Activated T-helper 17 cell treated with anti-CD3 and anti-CD28 coated beads, Interleukin-2, amount 50 U/mL, for 72 hours (primary cell): ENCODE results near the gene TRAPPC12. TPM values are rescaled to one million over a fixed set of nuclear protein-coding genes. Genes with fewer than 3 reads are reported as not detected.
A peak's percentile ranks its signal among the peaks of the same experiment; 100 is the strongest.

Source experiments
- ATAC-seq: fragments of 150-1000 bp; cut with Tn5 transposase; replicated peaks from 2 replicates; pipeline ENCODE4 v1.10.0; 2021; ENCODE audit warnings: mild to moderate bottlenecking, moderate library complexity
- H3K27ac Mint-ChIP-seq: one replicate; pipeline ENCODE4 v1.8.0; 2022; ENCODE audit warnings: mixed read lengths
- H3K27me3 Mint-ChIP-seq: one replicate; pipeline ENCODE4 v1.8.0; 2022; ENCODE audit warnings: mixed read lengths
- H3K36me3 Mint-ChIP-seq: one replicate; pipeline ENCODE4 v1.8.0; 2022; ENCODE audit warnings: low read depth, mild to moderate bottlenecking, mixed read lengths
- H3K4me1 Mint-ChIP-seq: one replicate; pipeline ENCODE4 v1.8.0; 2022; ENCODE audit warnings: mixed read lengths
- H3K4me3 Mint-ChIP-seq: one replicate; pipeline ENCODE4 v1.8.0; 2022; ENCODE audit warnings: mild to moderate bottlenecking, mixed read lengths
- H3K9me3 Mint-ChIP-seq: one replicate; pipeline ENCODE4 v1.8.0; 2022; ENCODE audit warnings: mixed read lengths
- total RNA-seq, 2 donors: library from RNA; stranded (reverse); gene quantifications; one replicate each; pipeline ENCODE4 v1.2.3, GENCODE V29; 2022

TRAPPC12 gene
- total RNA-seq, 2 donors from 2014 or later, result 67.2 to 70.6 TPM

DNA sequence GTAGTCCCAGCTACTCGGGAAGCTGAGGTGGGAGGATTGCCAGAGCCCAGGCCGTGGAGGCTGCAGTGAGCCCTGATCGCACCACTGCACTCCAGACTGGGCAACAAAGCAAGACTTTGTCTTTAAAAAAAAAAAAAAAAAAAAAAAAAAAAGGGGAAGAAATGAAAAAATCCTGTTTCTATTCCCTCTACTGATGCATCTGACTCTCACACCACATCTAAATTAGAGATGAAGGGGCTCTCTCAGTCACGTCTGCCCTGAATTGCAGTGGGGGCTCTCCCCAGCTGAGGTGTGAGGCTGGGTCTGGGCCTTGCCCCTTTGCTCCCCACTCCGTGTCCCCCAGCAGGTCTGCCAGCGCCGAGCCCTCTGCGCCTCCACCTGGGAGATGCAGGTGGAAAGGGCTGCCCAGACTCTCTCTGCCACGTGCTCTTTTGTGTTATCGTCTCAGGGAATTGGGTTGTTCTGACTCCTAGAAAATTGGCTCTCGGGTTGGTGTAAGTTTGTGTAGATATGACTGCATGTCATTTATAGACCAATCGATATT, 30.2 kb downstream of the TRAPPC12 start:
- H3K4me3 Mint-ChIP-seq, result no peak overlapping the region
- H3K4me1 Mint-ChIP-seq, result no peaks in the 10 kb centered on the region
- H3K36me3 Mint-ChIP-seq, result peaks cover 41% of the 10 kb centered on the region
- ATAC-seq, result no peak
- no peaks in the 10 kb centered on the region for H3K27me3 Mint-ChIP-seq
- H3K9me3 Mint-ChIP-seq, result no peaks in the 10 kb centered on the region
- H3K27ac Mint-ChIP-seq, result no peak overlapping the region

DNA sequence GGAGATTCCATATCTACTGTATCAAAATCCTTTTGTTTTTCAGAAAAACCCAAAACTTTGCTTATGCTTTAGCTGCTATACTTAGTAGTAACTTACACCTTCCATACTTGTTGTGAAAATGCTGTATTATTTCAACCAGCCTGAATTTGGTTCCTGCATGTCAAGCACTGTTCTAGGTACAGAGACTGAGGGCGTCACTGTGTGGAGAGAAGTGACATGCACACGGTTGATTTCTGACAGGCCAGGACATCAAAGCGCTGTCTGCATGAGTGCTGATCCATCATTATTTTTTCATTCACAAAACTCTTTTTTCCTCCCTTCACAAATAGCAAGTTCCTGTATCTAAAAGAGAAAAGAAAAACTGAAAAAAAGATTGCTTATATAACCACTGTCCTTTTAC, 31.6 kb downstream of the TRAPPC12 start:
- Mint-ChIP-seq H3K4me1 (no peaks in the 10 kb centered on the region), H3K27me3 (no peaks in the 10 kb centered on the region), H3K27ac (peak overlapping the region; percentile 2), H3K9me3 (no peaks in the 10 kb centered on the region), H3K36me3 (peaks cover 44% of the 10 kb centered on the region), H3K4me3 (no peak overlapping the region)
- ATAC-seq, result no peak

GRCh38 chr2:3413697-3414096, 34.2 kb downstream of the TRAPPC12 start:
- H3K9me3 Mint-ChIP-seq, result no peaks in the 10 kb centered on the region
- no peak overlapping the region for H3K27ac Mint-ChIP-seq
- no peak overlapping the region for H3K4me3 Mint-ChIP-seq
- no peaks in the 10 kb centered on the region for H3K27me3 Mint-ChIP-seq
- peaks cover 34% of the 10 kb centered on the region for H3K36me3 Mint-ChIP-seq
- H3K4me1 Mint-ChIP-seq, result no peaks in the 10 kb centered on the region
- ATAC-seq, result no peak

DNA sequence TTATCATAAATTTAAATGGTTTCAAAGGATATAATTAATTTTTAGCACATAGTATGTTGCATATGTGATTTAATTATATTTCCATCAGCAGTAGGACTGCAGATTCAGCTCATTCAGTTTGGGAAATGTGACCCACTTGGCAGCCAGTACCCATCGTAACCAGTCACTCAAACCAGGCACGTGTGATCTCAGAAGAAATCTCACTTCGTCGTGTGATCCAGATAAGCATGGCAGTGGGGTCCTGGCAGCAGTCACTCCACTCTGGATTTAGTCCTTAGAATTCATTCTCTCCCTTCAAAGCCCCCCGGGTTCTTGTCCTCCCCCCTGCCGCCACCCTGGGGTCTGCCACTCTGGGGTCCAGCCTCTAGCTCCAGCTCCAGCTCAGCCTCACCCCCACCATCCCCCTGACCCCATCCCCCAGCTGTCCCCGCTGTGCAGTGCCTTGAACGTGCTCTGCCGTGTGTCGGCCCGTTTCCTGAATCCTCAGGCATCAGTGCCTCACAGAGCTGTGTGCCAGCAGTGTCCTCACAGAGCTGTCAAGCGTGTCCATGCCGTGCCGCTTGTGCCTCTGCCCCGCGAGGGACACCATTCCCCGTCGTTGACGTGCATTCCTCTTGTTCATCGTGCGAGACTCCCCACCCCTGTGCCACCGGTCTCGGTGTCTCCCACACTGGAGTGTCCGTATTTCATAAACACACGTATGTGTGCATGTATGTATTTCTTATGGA, 34.8 kb downstream of the TRAPPC12 start:
- Mint-ChIP-seq H3K27ac (no peak overlapping the region), H3K27me3 (no peaks in the 10 kb centered on the region), H3K36me3 (peaks cover 36% of the 10 kb centered on the region), H3K9me3 (no peaks in the 10 kb centered on the region), H3K4me1 (no peaks in the 10 kb centered on the region), H3K4me3 (no peak overlapping the region)
- no peak for ATAC-seq

DNA sequence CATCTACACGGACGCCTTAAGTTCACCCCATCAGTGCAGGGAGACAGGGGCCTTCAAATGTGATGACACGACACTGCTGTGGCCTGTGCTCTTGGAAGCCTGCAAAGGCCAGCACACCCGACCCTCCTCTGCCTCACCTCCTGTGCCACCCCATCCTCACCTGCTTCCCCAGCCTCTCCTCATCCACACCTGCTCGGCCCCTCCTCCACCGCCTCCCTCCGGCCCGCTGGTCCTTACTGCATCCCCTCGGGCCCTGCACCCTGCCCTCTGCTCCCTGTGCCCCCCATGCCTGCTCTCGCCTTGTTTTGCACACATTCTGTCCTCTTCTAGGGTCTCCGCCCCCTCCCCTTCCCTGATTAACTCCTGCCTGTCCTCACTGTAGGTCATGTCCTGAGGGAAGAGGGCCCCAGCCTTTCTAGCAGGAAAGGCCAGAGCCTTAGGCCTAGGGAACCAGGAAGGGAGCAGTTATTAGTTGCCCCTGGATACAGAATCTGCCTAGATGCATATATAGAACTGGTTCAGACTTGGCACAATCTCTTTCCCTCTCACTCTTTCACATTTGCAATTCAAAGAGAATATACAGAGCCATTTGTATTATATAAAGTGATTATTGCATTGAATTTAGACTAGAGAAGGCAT, 39.4 kb downstream of the TRAPPC12 start:
- peak overlapping the region; percentile 48 for H3K27ac Mint-ChIP-seq
- no peak for ATAC-seq
- H3K27me3 Mint-ChIP-seq, result no peaks in the 10 kb centered on the region
- H3K4me3 Mint-ChIP-seq, result no peak overlapping the region
- H3K36me3 Mint-ChIP-seq, result peaks cover 53% of the 10 kb centered on the region
- peaks cover 3% of the 10 kb centered on the region for H3K4me1 Mint-ChIP-seq
- H3K9me3 Mint-ChIP-seq, result no peaks in the 10 kb centered on the region

DNA sequence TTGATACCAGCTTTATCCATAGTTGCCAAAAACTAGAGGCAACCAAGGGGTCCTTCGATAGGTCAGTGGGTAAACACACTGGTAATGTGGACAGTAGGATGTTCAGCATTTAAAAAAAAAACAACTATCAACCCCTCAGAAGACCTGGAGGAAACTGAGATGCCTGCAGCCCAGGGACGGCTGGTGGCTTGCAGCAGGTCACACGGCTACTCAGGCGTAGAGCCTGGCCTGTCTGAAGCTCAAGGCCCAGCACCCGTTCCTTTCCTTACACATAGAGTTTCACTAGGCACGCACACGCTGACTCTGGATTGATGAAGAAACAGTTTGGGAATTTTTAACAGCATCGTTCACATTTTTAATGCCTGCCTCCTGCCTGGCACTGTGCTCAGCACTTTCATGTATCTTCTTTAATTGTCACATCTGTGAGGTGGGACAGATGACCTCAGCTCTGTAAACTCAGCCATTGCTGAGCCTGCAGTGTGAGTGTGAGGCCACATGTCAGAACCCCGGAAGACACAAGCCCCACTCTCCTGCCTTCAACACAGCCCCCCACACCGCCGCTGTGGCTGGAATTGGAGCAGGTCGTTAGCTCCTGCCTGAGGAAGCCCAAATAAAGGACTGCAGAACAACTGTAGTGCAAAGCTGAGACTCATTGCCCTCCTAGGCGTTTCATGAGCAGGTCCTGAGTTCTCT, 40.7 kb downstream of the TRAPPC12 start:
- Mint-ChIP-seq H3K27me3 (no peaks in the 10 kb centered on the region), H3K4me1 (peaks cover 5% of the 10 kb centered on the region), H3K27ac (peak overlapping the region; percentile 15), H3K4me3 (no peak overlapping the region), H3K36me3 (peaks cover 62% of the 10 kb centered on the region), H3K9me3 (no peaks in the 10 kb centered on the region)
- ATAC-seq, result no peak

DNA sequence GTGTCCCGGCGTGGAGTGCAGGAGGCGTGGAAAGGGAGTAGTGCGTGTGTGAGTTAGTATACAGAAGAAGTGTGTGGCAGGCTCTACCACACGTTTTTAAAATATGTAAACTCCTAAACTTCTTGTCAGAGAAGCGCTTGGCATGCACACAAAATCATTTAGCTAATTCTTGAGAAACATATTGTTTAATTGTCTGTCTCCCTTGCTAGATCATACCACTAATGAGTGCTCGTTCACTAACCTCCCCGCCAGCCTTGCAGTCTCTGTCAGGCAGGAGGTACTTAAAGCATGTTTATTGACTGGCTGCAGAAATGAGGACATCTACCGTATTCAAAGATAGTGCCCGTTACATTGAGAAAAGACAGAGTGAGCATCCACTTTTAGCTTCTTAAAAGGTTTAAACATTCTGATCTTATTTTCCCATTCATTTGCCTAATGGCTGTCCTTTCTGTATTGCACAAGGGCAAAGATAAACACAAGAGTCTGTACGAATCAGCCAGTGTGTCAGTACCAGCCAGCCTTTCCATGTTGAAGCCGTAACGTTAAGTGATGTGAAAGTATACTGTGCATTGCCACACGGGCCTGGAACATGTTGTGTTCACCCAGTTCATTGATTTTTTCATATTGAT, 41.4 kb downstream of the TRAPPC12 start:
- peaks cover 5% of the 10 kb centered on the region for H3K4me1 Mint-ChIP-seq
- H3K4me3 Mint-ChIP-seq, result no peak overlapping the region
- no peaks in the 10 kb centered on the region for H3K27me3 Mint-ChIP-seq
- peak overlapping the region; percentile 15 for H3K27ac Mint-ChIP-seq
- ATAC-seq, result no peak
- peaks cover 62% of the 10 kb centered on the region for H3K36me3 Mint-ChIP-seq
- H3K9me3 Mint-ChIP-seq, result no peaks in the 10 kb centered on the region

DNA sequence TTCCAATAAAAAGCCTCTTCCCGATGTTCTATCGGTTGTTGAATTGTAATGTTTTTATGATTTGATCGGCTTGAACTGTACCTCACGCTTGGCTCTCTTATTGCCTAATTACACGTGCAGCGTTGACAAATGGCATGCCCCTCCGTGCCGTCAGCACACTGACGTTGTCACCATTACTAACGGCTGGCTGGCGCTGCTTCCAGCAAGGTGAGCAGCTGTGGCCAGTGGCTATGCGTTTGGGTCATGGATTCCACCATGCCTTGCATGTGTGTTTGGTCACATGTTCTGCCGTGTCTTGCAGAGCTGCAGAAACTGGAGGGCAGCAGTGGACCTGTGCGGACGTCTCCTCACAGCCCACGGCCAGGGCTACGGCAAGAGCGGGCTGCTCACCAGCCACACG, 42.1 kb downstream of the TRAPPC12 start:
- no peaks in the 10 kb centered on the region for H3K27me3 Mint-ChIP-seq
- peaks cover 66% of the 10 kb centered on the region for H3K36me3 Mint-ChIP-seq
- peaks cover 5% of the 10 kb centered on the region for H3K4me1 Mint-ChIP-seq
- H3K4me3 Mint-ChIP-seq, result no peak overlapping the region
- H3K9me3 Mint-ChIP-seq, result no peaks in the 10 kb centered on the region
- ATAC-seq, result no peak
- no peak overlapping the region for H3K27ac Mint-ChIP-seq

DNA sequence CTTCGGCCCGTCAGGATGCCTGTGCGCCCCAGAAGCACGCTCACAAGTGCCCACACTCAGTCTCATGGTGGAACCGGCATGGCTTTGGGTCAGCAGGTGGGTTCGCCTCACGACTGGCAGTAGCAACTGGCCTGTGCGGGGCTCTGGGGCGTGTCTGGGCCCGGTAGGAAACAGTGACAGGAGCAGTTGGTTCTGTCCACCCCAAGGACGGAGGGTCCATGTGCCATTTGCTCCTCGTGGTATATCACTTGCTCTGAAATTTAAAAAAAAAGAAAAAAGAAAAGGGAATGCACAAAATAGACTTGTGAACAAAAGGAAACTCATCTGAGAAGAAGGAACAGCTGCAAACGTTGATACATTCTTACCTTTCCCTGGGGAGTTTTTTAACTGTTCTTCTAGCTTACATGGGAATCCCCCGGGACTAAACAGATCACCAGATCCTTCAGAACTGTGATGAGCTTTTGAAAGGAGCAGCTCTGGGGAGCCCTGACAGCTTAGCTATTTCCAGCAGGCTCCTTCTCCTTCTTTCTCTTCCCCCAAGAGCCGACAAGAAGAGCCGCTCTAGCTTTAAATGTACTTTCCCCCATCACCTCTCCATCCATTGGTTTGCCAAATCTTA, 42.8 kb downstream of the TRAPPC12 start:
- ATAC-seq, result no peak
- Mint-ChIP-seq H3K4me1 (peaks cover 5% of the 10 kb centered on the region), H3K4me3 (no peak overlapping the region), H3K36me3 (peaks cover 73% of the 10 kb centered on the region), H3K27ac (no peak overlapping the region), H3K27me3 (no peaks in the 10 kb centered on the region), H3K9me3 (no peaks in the 10 kb centered on the region)

GRCh38 chr2:3423492-3424170, 44.1 kb downstream of the TRAPPC12 start:
- no peaks in the 10 kb centered on the region for H3K27me3 Mint-ChIP-seq
- peak; percentile 72 for ATAC-seq
- H3K4me3 Mint-ChIP-seq, result no peak overlapping the region
- no peaks in the 10 kb centered on the region for H3K9me3 Mint-ChIP-seq
- peaks cover 79% of the 10 kb centered on the region for H3K36me3 Mint-ChIP-seq
- peak overlapping the region; percentile 28 for H3K27ac Mint-ChIP-seq
- peaks cover 5% of the 10 kb centered on the region for H3K4me1 Mint-ChIP-seq

DNA sequence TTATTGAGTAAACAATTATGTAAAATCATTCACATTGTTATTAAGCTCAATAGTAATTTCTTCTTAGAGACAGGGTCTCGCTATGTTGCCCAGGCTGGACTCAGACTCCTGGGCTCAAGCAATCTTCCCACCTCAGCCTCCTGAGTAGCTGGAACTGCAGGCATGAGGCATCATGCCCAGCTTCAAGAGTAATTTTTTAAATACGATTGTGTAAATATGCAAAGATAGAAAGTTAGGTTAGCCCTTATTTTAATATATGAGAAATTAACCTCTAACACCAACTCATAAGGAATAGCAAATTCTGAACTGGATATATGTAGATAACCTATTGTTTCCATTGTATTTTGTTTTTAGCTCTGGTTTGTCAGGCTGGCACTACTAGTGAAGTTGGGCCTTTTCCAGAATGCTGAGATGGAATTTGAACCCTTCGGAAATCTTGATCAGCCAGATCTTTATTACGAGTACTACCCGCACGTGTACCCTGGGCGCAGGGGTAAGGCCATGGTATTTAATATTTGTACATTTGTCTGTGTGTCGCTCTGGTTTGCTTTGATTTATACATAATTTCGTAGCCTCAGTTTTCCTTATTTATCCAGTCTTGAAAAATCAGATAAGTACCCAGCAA, 44.8 kb downstream of the TRAPPC12 start:
- H3K27me3 Mint-ChIP-seq, result no peaks in the 10 kb centered on the region
- H3K27ac Mint-ChIP-seq, result peak overlapping the region; percentile 28
- H3K4me3 Mint-ChIP-seq, result no peak overlapping the region
- H3K9me3 Mint-ChIP-seq, result no peaks in the 10 kb centered on the region
- ATAC-seq, result no peak
- peaks cover 79% of the 10 kb centered on the region for H3K36me3 Mint-ChIP-seq
- peaks cover 5% of the 10 kb centered on the region for H3K4me1 Mint-ChIP-seq

- Mint-ChIP-seq H3K4me1 (peaks cover 5% of the 10 kb centered on the region), H3K27me3 (no peaks in the 10 kb centered on the region), H3K9me3 (no peaks in the 10 kb centered on the region), H3K27ac (no peak overlapping the region), H3K4me3 (no peak overlapping the region), H3K36me3 (peaks cover 99% of the 10 kb centered on the region)
- ATAC-seq, result no peak
Measured at GRCh38 chr2:3426615-3427014, 47.1 kb downstream of the TRAPPC12 start.

DNA sequence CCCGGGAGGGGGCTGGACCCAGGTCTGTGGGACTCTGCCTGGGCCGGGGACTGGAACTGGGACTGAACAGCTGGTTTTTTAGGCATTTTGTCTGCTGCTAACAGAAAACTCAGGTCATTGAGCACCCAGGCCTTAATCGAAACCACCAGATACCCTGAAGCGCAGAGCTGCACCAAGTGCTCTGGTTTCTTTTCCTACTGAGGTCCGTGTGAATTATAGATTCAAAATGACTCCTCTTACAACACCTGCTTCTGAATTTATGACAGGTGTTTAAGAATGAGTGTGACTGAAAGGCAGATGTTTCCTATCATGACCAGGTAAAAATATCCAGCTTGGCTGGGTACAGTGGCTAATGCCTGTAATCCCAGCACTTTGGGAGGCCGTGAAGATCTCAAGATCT, 47.8 kb downstream of the TRAPPC12 start:
- no peak for ATAC-seq
- H3K36me3 Mint-ChIP-seq, result peaks cover 99% of the 10 kb centered on the region
- H3K9me3 Mint-ChIP-seq, result no peaks in the 10 kb centered on the region
- H3K4me1 Mint-ChIP-seq, result peaks cover 5% of the 10 kb centered on the region
- no peak overlapping the region for H3K27ac Mint-ChIP-seq
- H3K27me3 Mint-ChIP-seq, result no peaks in the 10 kb centered on the region
- no peak overlapping the region for H3K4me3 Mint-ChIP-seq
